HEK293 (cell line): ENCODE measurements around the gene POLQ.

Experiments used
- CTCF ChIA-PET: fragments of 350-600 bp; formaldehyde crosslinking; extraction: SDS; loops from one replicate; lab custom pipeline; 2021; ENCODE audit warnings: antibody characterized with exemption; lab: Yijun Ruan, JAX
- POLR2A ChIA-PET: fragments of 300-600 bp; formaldehyde crosslinking; extraction: SDS; loops from one replicate; lab custom pipeline; 2020; ENCODE audit warnings: antibody characterized with exemption, inconsistent platforms; lab: Yijun Ruan, JAX
- H3K27ac ChIP-seq: fragments of 200-500 bp; sonication (Bioruptor generic); 2 replicates; pipeline ENCODE4 v1.5.1; 2014; ENCODE audit warnings: low read depth, low read length, control low read depth, inconsistent platforms; ENCODE audit errors: extremely low read depth
- H3K36me3 ChIP-seq, 2 experiments: fragments of 200-500 bp in 1 of 2; sonication (Bioruptor generic) in 1 of 2; 1 replicate in 1 of 2; 2 replicates in 1 of 2; pipeline ENCODE4 v1.5.1; 2014 to 2017; ENCODE audit warnings: inconsistent platforms in 2 of 2, low read length in 2 of 2; ENCODE audit not compliant: control insufficient read depth in 2 of 2, insufficient read depth in 1 of 2
- H3K4me1 ChIP-seq: fragments of 200-500 bp; sonication (Bioruptor generic); 2 replicates; pipeline ENCODE4 v1.5.1; 2014; ENCODE audit warnings: mild to moderate bottlenecking, low read length, inconsistent platforms; ENCODE audit not compliant: control insufficient read depth, insufficient read depth
- H3K4me3 ChIP-seq: 2 replicates; pipeline ENCODE4 v1.5.1; 2011; ENCODE audit warnings: low read depth, mild to moderate bottlenecking, control low read depth, low read length, moderate library complexity
- H3K9me3 ChIP-seq: fragments of 200-500 bp; sonication (Bioruptor generic); 2 replicates; pipeline ENCODE4 v1.5.1; 2014; ENCODE audit warnings: low read depth, low read length, inconsistent platforms; ENCODE audit not compliant: control insufficient read depth, insufficient read depth
- GLI2 ChIP-seq: fragments of 450-650 bp; formaldehyde crosslinking; IDR thresholded peaks from 2 replicates; pipeline ENCODE4; 2017; ENCODE audit warnings: missing biosample characterization, missing genetic modification characterization, low read depth, borderline replicate concordance
- ZBTB21 ChIP-seq: fragments of 450-650 bp; formaldehyde crosslinking; IDR thresholded peaks from 2 replicates; pipeline ENCODE4 v1.5.1; 2017; ENCODE audit warnings: missing biosample characterization, missing genetic modification characterization
- ZFP37 ChIP-seq: fragments of 450-650 bp; formaldehyde crosslinking; IDR thresholded peaks from 2 replicates; pipeline ENCODE4 v1.5.1; 2016; ENCODE audit warnings: missing biosample characterization, missing genetic modification characterization
- ZNF10 ChIP-seq: fragments of 450-650 bp; formaldehyde crosslinking; IDR thresholded peaks from 2 replicates; pipeline ENCODE4 v1.5.1; 2017; ENCODE audit warnings: missing biosample characterization, missing genetic modification characterization
- ZNF112 ChIP-seq: fragments of 450-650 bp; formaldehyde crosslinking; IDR thresholded peaks from 2 replicates; pipeline ENCODE4 v1.5.0; 2017; ENCODE audit warnings: missing biosample characterization, missing genetic modification characterization
- ZNF174 ChIP-seq: fragments of 450-650 bp; formaldehyde crosslinking; IDR thresholded peaks from 2 replicates; pipeline ENCODE4 v1.5.0; 2017; ENCODE audit warnings: missing biosample characterization, mild to moderate bottlenecking, missing genetic modification characterization
- ZNF2 ChIP-seq: fragments of 450-650 bp; formaldehyde crosslinking; IDR thresholded peaks from 2 replicates; pipeline ENCODE4 v1.5.1; 2016; ENCODE audit warnings: missing biosample characterization, missing genetic modification characterization
- ZNF211 ChIP-seq: fragments of 450-650 bp; formaldehyde crosslinking; IDR thresholded peaks from 2 replicates; pipeline ENCODE4 v1.5.1; 2016; ENCODE audit warnings: low read depth, missing biosample characterization, missing genetic modification characterization
- ZNF292 ChIP-seq: fragments of 450-650 bp; formaldehyde crosslinking; IDR thresholded peaks from 2 replicates; pipeline ENCODE4 v1.5.1; 2016; ENCODE audit warnings: low read depth, missing biosample characterization, missing genetic modification characterization, borderline replicate concordance
- ZNF354C ChIP-seq: fragments of 450-650 bp; formaldehyde crosslinking; IDR thresholded peaks from 2 replicates; pipeline ENCODE4 v1.5.1; 2016; ENCODE audit warnings: missing biosample characterization, missing genetic modification characterization, low read depth, borderline replicate concordance
- ZNF37A ChIP-seq: fragments of 450-650 bp; IDR thresholded peaks from 2 replicates; pipeline ENCODE4 v1.5.1; 2018; ENCODE audit warnings: missing biosample characterization, missing genetic modification characterization
- ZNF391 ChIP-seq: fragments of 450-650 bp; formaldehyde crosslinking; IDR thresholded peaks from 2 replicates; pipeline ENCODE4 v1.5.1; 2016; ENCODE audit warnings: low read depth, missing biosample characterization, missing genetic modification characterization, borderline replicate concordance
- ZNF394 ChIP-seq: fragments of 450-650 bp; formaldehyde crosslinking; IDR thresholded peaks from 2 replicates; pipeline ENCODE4 v1.5.1; 2016; ENCODE audit warnings: missing biosample characterization, missing genetic modification characterization, mild to moderate bottlenecking, moderate library complexity, borderline replicate concordance
- ZNF510 ChIP-seq: fragments of 450-650 bp; formaldehyde crosslinking; IDR thresholded peaks from 2 replicates; pipeline ENCODE4 v1.5.1; 2018; ENCODE audit warnings: mild to moderate bottlenecking, missing genetic modification characterization, missing biosample characterization; ENCODE audit not compliant: insufficient replicate concordance
- ZNF555 ChIP-seq: fragments of 450-650 bp; formaldehyde crosslinking; conservative IDR thresholded peaks from 2 replicates; pipeline ENCODE4 v1.5.1; 2017; ENCODE audit warnings: missing biosample characterization, mild to moderate bottlenecking, missing genetic modification characterization, inconsistent platforms
- ZNF747 ChIP-seq: fragments of 450-650 bp; formaldehyde crosslinking; IDR thresholded peaks from 2 replicates; pipeline ENCODE4 v1.5.1; 2016; ENCODE audit warnings: missing biosample characterization, missing genetic modification characterization
- ZNF785 ChIP-seq: fragments of 450-650 bp; formaldehyde crosslinking; IDR thresholded peaks from 2 replicates; pipeline ENCODE4 v1.5.1; 2016; ENCODE audit warnings: missing biosample characterization, missing genetic modification characterization
- ZNF791 ChIP-seq: fragments of 450-650 bp; formaldehyde crosslinking; IDR thresholded peaks from 2 replicates; pipeline ENCODE4 v1.5.1; 2016; ENCODE audit warnings: missing biosample characterization, missing genetic modification characterization
- TF ChIP-seq, protein P1 (sequence below): fragments of 450-650 bp; formaldehyde crosslinking; conservative IDR thresholded peaks from 2 replicates; pipeline ENCODE4 v1.5.1; 2016; ENCODE audit warnings: low read depth, missing biosample characterization, missing genetic modification characterization
- TF ChIP-seq, protein P2 (sequence below): fragments of 450-650 bp; formaldehyde crosslinking; IDR thresholded peaks from 2 replicates; pipeline ENCODE4 v1.5.1; 2016; ENCODE audit warnings: missing biosample characterization, missing genetic modification characterization
- TF ChIP-seq, protein P3 (sequence below): fragments of 450-650 bp; formaldehyde crosslinking; IDR thresholded peaks from 2 replicates; pipeline ENCODE4 v1.5.0; 2017; ENCODE audit warnings: missing biosample characterization, missing genetic modification characterization, borderline replicate concordance
- TF ChIP-seq, protein P4 (sequence below): fragments of 450-650 bp; formaldehyde crosslinking; IDR thresholded peaks from 2 replicates; pipeline ENCODE4 v1.5.1; 2016; ENCODE audit warnings: missing biosample characterization, missing genetic modification characterization

POLQ gene

DNA sequence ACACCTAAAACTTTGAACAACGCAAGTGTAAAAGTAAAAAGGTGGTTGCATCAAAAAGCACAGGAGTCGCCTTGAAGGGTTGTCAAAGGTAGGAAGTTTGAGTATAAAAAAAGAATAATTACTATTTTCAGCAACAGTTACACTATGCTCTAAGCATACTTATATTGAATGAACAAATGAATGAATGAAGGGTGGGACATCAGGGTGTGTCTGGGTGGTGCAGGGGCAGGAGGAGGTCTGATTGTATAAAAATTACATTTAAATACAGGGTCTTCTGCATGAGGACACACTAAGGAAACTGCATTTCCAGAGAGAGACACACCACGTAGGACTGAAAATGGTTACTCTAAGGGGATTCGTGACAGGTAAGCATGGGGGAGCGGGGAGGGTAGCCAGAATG lies 21.9 kb upstream of the POLQ start, which contains the start of gene ARGFX (continued):
- TF ChIP-seq ZNF292 (tag by site-specific recombination) (no peak), ZNF37A (tag by site-specific recombination) (no peak), ZNF510 (tag by site-specific recombination) (no peak)
- TF ChIP-seq, protein P1, sequence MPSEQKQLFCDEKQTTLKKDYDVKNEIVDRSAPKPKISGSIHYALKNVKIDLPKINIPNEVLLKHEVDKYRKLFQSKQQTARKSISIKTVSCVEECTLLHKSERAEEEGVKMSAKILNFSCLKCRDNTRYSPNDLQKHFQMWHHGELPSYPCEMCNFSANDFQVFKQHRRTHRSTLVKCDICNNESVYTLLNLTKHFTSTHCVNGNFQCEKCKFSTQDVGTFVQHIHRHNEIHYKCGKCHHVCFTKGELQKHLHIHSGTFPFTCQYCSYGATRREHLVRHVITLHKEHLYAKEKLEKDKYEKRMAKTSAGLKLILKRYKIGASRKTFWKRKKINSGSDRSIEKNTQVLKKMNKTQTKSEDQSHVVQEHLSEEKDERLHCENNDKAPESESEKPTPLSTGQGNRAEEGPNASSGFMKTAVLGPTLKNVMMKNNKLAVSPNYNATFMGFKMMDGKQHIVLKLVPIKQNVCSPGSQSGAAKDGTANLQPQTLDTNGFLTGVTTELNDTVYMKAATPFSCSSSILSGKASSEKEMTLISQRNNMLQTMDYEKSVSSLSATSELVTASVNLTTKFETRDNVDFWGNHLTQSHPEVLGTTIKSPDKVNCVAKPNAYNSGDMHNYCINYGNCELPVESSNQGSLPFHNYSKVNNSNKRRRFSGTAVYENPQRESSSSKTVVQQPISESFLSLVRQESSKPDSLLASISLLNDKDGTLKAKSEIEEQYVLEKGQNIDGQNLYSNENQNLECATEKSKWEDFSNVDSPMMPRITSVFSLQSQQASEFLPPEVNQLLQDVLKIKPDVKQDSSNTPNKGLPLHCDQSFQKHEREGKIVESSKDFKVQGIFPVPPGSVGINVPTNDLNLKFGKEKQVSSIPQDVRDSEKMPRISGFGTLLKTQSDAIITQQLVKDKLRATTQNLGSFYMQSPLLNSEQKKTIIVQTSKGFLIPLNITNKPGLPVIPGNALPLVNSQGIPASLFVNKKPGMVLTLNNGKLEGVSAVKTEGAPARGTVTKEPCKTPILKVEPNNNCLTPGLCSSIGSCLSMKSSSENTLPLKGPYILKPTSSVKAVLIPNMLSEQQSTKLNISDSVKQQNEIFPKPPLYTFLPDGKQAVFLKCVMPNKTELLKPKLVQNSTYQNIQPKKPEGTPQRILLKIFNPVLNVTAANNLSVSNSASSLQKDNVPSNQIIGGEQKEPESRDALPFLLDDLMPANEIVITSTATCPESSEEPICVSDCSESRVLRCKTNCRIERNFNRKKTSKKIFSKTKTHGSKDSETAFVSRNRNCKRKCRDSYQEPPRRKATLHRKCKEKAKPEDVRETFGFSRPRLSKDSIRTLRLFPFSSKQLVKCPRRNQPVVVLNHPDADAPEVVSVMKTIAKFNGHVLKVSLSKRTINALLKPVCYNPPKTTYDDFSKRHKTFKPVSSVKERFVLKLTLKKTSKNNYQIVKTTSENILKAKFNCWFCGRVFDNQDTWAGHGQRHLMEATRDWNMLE, result no peak

DNA sequence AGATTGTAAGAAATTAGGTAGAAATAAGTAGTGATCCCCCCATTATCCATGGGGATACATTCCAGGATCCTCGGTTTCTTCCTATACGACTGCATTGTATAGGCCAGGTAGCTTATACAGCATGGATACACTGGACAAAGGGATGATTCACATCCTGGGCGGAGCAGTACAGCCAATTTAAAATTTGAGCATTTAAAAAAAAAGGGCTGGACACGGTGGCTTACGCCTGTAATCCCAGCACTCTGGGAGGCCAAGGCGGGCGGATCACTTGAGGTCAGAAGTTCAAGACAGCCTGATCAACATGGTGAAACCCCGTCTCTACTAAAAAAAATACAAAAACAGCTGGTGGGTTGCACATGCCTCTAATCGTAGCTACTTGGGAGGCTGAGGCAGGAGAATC lies 21.0 kb upstream of the POLQ start:
- TF ChIP-seq ZNF112 (tag by site-specific recombination), result no peak
- no peak for TF ChIP-seq ZNF791 (tag by site-specific recombination)
- no peak for TF ChIP-seq ZNF747 (tag by site-specific recombination)
- no peak for TF ChIP-seq ZNF394
- no peak for TF ChIP-seq ZFP37
- no peak for TF ChIP-seq ZNF785 (tag by site-specific recombination)
- H3K4me3 ChIP-seq, result no peak overlapping the region
- no peaks in the 10 kb centered on the region for H3K9me3 ChIP-seq
- no peak overlapping the region for H3K27ac ChIP-seq
- H3K36me3 ChIP-seq, result no peaks in the 10 kb centered on the region
- POLR2A ChIA-PET, result no interaction called here
- no peaks in the 10 kb centered on the region for H3K4me1 ChIP-seq
- CTCF ChIA-PET, result no interaction called here

DNA sequence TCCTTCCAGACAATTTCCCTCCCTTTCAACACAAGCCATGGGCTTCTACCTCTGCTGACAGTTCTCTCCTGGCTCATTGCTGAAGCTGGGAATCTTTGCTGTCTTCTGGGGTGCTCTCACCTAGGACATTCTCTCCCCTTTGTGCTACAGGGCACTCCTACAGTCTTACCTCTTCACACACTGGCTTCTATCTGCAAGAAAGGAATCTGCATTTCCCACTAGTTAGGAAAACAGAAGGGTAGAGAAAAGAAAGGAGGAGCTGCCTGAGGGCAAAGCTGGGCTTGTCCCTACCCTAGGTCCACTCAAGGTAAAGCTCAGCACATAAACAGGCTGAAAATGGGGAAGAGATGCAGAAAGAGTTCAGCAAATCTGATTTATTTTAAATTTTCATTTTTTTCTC lies 16.4 kb upstream of the POLQ start:
- no peaks in the 10 kb centered on the region for H3K9me3 ChIP-seq
- H3K27ac ChIP-seq, result no peak overlapping the region
- no peaks in the 10 kb centered on the region for H3K4me1 ChIP-seq
- CTCF ChIA-PET, result no interaction called here
- H3K4me3 ChIP-seq, result no peak overlapping the region
- POLR2A ChIA-PET, result no interaction called here
- no peaks in the 10 kb centered on the region for H3K36me3 ChIP-seq
- no peak for TF ChIP-seq ZBTB21 (tag by site-specific recombination)
- no peak for TF ChIP-seq ZNF10 (tag by site-specific recombination)
- TF ChIP-seq ZNF37A (tag by site-specific recombination), result no peak
- TF ChIP-seq ZNF174 (tag by site-specific recombination), result no peak
- no peak for TF ChIP-seq ZNF391 (tag by site-specific recombination)
- TF ChIP-seq, protein P2, sequence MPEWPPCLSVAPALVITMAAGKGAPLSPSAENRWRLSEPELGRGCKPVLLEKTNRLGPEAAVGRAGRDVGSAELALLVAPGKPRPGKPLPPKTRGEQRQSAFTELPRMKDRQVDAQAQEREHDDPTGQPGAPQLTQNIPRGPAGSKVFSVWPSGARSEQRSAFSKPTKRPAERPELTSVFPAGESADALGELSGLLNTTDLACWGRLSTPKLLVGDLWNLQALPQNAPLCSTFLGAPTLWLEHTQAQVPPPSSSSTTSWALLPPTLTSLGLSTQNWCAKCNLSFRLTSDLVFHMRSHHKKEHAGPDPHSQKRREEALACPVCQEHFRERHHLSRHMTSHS (tag by site-specific recombination), result no peak
- TF ChIP-seq ZNF354C (tag by site-specific recombination), result no peak
- TF ChIP-seq ZNF2 (tag by site-specific recombination), result no peak
- TF ChIP-seq, protein P3, sequence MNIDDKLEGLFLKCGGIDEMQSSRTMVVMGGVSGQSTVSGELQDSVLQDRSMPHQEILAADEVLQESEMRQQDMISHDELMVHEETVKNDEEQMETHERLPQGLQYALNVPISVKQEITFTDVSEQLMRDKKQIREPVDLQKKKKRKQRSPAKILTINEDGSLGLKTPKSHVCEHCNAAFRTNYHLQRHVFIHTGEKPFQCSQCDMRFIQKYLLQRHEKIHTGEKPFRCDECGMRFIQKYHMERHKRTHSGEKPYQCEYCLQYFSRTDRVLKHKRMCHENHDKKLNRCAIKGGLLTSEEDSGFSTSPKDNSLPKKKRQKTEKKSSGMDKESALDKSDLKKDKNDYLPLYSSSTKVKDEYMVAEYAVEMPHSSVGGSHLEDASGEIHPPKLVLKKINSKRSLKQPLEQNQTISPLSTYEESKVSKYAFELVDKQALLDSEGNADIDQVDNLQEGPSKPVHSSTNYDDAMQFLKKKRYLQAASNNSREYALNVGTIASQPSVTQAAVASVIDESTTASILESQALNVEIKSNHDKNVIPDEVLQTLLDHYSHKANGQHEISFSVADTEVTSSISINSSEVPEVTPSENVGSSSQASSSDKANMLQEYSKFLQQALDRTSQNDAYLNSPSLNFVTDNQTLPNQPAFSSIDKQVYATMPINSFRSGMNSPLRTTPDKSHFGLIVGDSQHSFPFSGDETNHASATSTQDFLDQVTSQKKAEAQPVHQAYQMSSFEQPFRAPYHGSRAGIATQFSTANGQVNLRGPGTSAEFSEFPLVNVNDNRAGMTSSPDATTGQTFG, result no peak
- no peak for TF ChIP-seq ZNF211 (tag by site-specific recombination)
- TF ChIP-seq ZNF555 (tag by site-specific recombination), result no peak
- no peak for TF ChIP-seq GLI2 (tag by site-specific recombination)
- TF ChIP-seq, protein P4, sequence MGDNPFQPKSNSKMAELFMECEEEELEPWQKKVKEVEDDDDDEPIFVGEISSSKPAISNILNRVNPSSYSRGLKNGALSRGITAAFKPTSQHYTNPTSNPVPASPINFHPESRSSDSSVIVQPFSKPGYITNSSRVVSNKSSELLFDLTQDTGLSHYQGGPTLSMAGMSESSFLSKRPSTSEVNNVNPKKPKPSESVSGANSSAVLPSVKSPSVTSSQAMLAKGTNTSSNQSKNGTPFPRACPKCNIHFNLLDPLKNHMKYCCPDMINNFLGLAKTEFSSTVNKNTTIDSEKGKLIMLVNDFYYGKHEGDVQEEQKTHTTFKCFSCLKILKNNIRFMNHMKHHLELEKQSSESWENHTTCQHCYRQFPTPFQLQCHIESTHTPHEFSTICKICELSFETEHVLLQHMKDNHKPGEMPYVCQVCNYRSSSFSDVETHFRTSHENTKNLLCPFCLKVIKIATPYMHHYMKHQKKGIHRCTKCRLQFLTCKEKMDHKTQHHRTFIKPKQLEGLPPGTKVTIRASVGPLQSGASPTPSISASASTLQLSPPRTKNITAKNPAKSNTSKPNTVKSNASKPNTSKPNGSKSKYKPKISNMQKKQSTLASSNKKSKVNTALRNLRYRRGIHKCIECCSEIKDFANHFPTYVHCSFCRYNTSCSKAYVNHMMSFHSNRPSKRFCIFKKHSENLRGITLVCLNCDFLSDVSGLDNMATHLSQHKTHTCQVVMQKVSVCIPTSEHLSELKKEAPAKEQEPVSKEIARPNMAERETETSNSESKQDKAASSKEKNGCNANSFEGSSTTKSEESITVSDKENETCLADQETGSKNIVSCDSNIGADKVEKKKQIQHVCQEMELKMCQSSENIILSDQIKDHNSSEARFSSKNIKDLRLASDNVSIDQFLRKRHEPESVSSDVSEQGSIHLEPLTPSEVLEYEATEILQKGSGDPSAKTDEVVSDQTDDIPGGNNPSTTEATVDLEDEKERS, result no peak
